ENCODE results near the gene KCNQ2. TPM values are rescaled to one million over a fixed set of nuclear protein-coding genes. Genes with fewer than 3 reads are reported as not detected.

KCNQ2 gene
- total RNA-seq, 2 donors from 2014 or later: 0.19 to 0.27 TPM

DNA sequence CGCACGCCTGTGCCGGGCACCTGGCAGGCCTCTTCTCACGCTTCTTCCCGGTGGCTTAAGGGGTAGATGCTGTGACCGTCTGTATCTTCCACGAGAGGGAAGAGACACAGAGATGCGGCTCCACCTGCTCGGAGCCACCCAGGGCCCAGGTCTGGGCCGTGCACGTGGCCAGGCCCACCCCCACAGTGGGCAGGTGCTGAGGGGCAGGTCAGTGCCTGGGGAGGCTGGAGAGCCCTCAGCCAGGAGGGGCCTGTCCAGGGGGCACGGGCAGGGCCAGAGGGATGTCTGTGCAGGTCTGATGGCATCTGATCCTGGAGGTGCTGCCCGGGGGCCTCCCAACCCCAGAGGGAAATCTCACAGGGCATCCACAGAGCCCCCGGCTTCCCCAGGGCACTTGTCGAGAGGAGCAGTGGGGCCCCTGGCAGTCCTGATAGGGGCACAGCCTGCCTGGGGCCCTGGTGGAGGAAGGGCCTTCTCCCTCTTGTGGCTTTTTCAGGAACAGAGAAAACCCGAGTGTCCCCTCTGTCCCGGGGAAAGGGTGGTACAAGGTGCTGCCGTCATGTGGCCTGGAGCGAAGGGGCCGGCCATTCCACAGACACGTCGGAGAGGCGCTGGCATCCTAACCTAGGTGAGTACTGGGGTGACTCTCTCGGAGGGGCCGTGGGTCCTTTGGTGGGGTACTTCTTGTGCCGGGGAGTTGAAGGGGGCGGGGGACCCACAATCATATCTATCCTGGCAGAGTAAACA lies 61.1 kb downstream of the KCNQ2 start:
- Histone ChIP-seq H3K4me1 (no peaks in the 10 kb centered on the region), H3K27me3 (no peaks in the 10 kb centered on the region), H3K27ac (no peak overlapping the region), H3K4me3 (no peak overlapping the region), H3K9me3 (no peaks in the 10 kb centered on the region), H3K9ac (ENCODE audit: low read depth in 2 of 2, low read length in 2 of 2) (no peak overlapping the region), H3K36me3 (no peaks in the 10 kb centered on the region)
- TF ChIP-seq, protein P1, sequence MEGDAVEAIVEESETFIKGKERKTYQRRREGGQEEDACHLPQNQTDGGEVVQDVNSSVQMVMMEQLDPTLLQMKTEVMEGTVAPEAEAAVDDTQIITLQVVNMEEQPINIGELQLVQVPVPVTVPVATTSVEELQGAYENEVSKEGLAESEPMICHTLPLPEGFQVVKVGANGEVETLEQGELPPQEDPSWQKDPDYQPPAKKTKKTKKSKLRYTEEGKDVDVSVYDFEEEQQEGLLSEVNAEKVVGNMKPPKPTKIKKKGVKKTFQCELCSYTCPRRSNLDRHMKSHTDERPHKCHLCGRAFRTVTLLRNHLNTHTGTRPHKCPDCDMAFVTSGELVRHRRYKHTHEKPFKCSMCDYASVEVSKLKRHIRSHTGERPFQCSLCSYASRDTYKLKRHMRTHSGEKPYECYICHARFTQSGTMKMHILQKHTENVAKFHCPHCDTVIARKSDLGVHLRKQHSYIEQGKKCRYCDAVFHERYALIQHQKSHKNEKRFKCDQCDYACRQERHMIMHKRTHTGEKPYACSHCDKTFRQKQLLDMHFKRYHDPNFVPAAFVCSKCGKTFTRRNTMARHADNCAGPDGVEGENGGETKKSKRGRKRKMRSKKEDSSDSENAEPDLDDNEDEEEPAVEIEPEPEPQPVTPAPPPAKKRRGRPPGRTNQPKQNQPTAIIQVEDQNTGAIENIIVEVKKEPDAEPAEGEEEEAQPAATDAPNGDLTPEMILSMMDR (IDR thresholded peaks at IDR 0.05): no peak
- DNase-seq: no peak
- intact Hi-C loops (cut with DNase I): no loop called here

DNA sequence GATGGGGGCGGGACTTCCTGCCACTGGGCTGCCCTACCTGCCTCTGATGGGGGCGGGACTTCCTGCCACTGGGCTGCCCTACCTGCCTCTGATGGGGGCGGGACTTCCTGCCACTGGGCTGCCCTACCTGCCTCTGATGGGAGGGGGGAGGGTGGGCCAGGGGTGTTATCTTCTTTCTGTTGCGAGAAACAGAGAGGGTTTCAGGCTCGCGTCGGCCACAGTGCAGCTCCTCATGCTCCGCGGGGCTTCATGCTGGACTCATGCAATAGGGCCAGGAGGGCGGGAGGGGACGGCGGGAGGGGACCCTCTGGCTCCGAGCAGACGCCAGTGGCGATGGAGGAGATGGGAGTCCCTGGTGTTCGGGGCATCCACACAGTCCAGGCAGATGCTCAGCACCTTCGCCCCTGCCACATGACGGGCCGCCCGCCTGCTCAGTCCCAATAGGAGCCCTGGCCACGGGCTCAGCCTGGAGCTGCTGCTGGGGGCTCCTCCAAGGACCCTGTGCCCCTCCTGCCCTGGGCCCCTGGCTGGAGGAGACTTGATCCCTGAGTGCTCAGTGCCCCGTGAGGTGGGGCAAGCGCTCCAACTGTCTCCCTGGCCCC lies 62.5 kb downstream of the KCNQ2 start:
- no peaks in the 10 kb centered on the region for H3K4me1 ChIP-seq
- intact Hi-C loops (cut with DNase I): no loop called here
- no peak overlapping the region for H3K9ac ChIP-seq (ENCODE audit: low read depth in 2 of 2, low read length in 2 of 2)
- H3K27me3 ChIP-seq: no peaks in the 10 kb centered on the region
- no peaks in the 10 kb centered on the region for H3K9me3 ChIP-seq
- no peak overlapping the region for H3K27ac ChIP-seq
- TF ChIP-seq, protein P1 (IDR thresholded peaks at IDR 0.05): no peak
- H3K4me3 ChIP-seq: no peak overlapping the region
- H3K36me3 ChIP-seq: no peaks in the 10 kb centered on the region
- DNase-seq: no peak

DNA sequence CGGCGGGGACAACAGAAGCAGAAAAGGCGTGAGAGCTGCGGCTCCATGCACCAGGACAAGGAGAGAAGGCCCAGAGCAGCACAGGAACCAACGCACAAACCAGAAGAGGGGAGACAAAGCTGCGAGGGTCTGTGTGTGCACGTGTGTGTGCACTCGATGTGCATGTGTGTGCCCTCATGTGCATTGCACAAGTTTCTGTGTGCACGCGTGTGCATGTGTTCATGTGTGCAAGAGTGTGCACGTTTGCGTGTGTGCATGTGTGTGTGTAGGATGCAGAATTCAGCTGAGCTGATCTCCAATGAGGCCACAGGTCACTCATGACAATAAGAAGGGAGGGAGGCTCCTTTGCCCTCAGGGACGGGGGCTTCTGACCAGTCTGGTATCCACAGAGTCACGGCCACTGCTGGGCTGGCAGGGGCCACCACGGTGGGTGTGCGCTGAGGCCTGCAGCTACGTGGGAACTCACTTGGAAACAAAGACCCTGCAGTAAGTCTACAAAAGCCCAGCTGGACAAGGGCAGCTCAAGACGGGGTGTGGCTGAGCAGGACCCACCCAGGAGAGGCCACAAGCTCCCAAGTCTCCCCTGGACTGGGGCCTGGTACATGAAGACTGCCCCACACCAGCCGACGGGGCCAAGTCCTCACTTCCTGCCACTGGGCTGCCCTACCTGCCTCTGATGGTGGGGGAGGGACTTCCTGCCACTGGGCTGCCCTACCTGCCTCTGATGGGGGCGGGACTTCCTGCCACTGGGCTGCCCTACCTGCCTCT lies 63.2 kb downstream of the KCNQ2 start:
- TF ChIP-seq, protein P1 (IDR thresholded peaks at IDR 0.05): no peak
- DNase-seq: no peak

DNA sequence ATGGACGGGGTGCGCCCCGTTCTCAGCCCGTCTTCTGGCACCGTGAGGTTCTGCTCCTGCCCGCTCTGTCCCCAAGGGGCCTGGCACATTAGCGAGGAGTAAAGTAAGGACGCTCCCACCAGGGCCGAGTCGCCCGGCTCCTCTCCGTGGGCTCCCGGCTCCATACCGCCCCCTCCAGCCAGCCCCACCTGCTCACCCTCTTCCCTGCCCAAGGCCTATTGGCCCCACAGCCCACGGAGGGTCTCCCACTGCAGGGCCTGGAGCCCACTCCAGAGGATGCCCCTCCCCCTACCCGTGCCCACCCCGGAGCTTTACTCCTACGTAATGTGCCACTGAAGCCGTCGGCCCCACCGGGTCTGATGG lies 63.8 kb downstream of the KCNQ2 start:
- Histone ChIP-seq H3K27me3 (no peaks in the 10 kb centered on the region), H3K9ac (ENCODE audit: low read depth in 2 of 2, low read length in 2 of 2) (no peak overlapping the region), H3K4me1 (no peaks in the 10 kb centered on the region), H3K27ac (no peak overlapping the region), H3K9me3 (no peaks in the 10 kb centered on the region), H3K36me3 (no peaks in the 10 kb centered on the region), H3K4me3 (no peak overlapping the region)
- no peak for DNase-seq
- intact Hi-C loops (cut with DNase I): no loop called here
- TF ChIP-seq, protein P1 (IDR thresholded peaks at IDR 0.05): no peak

More for the DNA sequence above, 63.2 kb downstream of the KCNQ2 start:
- Histone ChIP-seq H3K4me1 (no peaks in the 10 kb centered on the region), H3K27me3 (no peaks in the 10 kb centered on the region), H3K36me3 (no peaks in the 10 kb centered on the region), H3K27ac (no peak overlapping the region), H3K4me3 (no peak overlapping the region), H3K9me3 (no peaks in the 10 kb centered on the region), H3K9ac (ENCODE audit: low read depth in 2 of 2, low read length in 2 of 2) (no peak overlapping the region)
- intact Hi-C loops (cut with DNase I): no loop called here

DNA sequence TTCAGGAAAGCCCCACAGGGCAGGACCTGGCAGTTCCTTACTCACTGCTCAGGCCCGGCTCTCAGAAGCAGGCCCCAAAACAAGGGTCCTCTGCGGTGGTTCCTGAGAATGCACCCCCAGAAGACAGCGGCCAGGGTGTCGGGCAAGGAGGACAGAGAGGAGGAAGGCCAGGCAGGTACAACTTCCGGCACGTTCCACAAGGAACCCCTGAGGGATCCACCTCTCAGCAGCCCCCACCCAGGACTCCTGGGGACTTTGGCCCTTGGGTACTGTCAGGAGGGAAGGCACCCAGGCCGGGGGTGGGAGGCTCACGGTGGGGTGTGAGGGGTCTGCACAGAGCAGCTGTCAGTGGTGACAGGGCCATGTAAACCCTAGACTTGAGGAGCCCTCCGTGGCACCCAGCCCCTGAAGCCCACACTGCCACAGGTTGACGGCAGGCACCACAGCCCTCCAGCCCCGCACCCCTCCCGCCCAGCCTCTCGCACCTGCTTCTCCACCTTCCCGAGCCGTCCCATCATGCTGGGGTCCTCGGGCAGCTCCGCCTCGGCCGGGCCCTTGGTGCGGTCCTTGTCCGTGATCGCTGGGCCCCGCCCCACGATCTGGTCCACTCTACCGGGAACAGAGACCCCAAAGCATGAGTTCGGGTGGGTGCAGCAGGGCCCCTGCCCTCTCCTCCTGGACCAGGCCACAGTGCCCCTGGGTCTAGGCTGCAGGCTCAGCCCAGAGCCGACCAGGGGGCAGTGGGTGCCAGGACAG lies 64.3 kb downstream of the KCNQ2 start:
- no peaks in the 10 kb centered on the region for H3K27me3 ChIP-seq
- no peak for DNase-seq

More for the DNA sequence above, 64.3 kb downstream of the KCNQ2 start:
- intact Hi-C loops (cut with DNase I): no loop called here
- Histone ChIP-seq H3K4me3 (no peak overlapping the region), H3K9ac (ENCODE audit: low read depth in 2 of 2, low read length in 2 of 2) (no peak overlapping the region), H3K27ac (no peak overlapping the region), H3K4me1 (no peaks in the 10 kb centered on the region), H3K36me3 (no peaks in the 10 kb centered on the region), H3K9me3 (no peaks in the 10 kb centered on the region)
- TF ChIP-seq, protein P1 (IDR thresholded peaks at IDR 0.05): no peak
